HCT116 (cell line): ENCODE data around the gene PIAS3. TPM values are rescaled to one million over a fixed set of nuclear protein-coding genes. Genes with fewer than 3 reads are reported as not detected.
"Not testable (repeated sequence)": the region's sequence is repeated elsewhere in the genome, so short reads cannot be mapped to it uniquely, and the experiment has no call there.

Experiments used
- ATAC-seq: fragments of 200-7000 bp; cut with Tn5 transposase; 2 replicates; pipeline ENCODE4 v1.9.1; 2020; ENCODE audit warnings: mild to moderate bottlenecking, moderate library complexity
- BruUV-seq: library from RNA; stranded (reverse); fragments of 400-500 nt; replicated peaks from 2 replicates; lab custom pipeline; 2021; lab: Mats Ljungman, UMichigan
- CTCF ChIA-PET: fragments of 300-600 bp; sonication (Branson Sonifier 250); formaldehyde crosslinking; loops from one replicate; lab custom pipeline; 2021; ENCODE audit warnings: antibody characterized with exemption; lab: Charles Lee
- POLR2A ChIA-PET: fragments of 300-600, 350-600 bp; sonication (Branson Sonifier 250); formaldehyde crosslinking; loops from one replicate; lab custom pipeline; 2021; ENCODE audit warnings: antibody characterized with exemption; lab: Charles Lee
- RAD21 ChIA-PET, 2 experiments: fragments of 300-600 bp; sonication (Branson Sonifier 250); formaldehyde crosslinking; loops; one replicate each; lab custom pipeline; 2023; ENCODE audit warnings: low total read pairs in 2 of 2; ENCODE audit not compliant: uncharacterized antibody in 2 of 2, unreplicated experiment in 2 of 2, low non-redundant PET in 1 of 2; lab: Charles Lee
- DNase-seq: peaks from one replicate; pipeline ENCODE4 v3.0.0-alpha.2; 2010; ENCODE audit warnings: low read depth, low spot score
- H2AFZ ChIP-seq: fragments of 200-600 bp; shearing (Covaris generic), sonication (generic); 2 replicates; pipeline ENCODE4 v1.6.1; 2017; ENCODE audit warnings: low read depth, mixed run types, mixed read lengths, antibody characterized with exemption, low read length; ENCODE audit not compliant: poor library complexity, severe bottlenecking
- H3K27ac ChIP-seq: 2 replicates; pipeline ENCODE4 v1.5.1; 2012; ENCODE audit warnings: low read depth, low read length
- H3K27me3 ChIP-seq: fragments of 200-600 bp; sonication (generic); 2 replicates; pipeline ENCODE4 v1.6.1; 2016; ENCODE audit warnings: mixed run types, low read length, mixed read lengths; ENCODE audit not compliant: insufficient read depth
- H3K36me3 ChIP-seq, 2 experiments: fragments of 200-500 bp in 1 of 2; fragments of 200-600 bp in 1 of 2; sonication (Bioruptor generic) in 1 of 2; sonication (generic) in 1 of 2; 2 replicates each; pipeline versions ENCODE4 v1.5.1 to v1.6.1; 2014 to 2016; ENCODE audit warnings: low read length in 2 of 2, inconsistent platforms in 1 of 2, mixed read lengths in 1 of 2, mixed run types in 1 of 2; ENCODE audit not compliant: insufficient read depth in 2 of 2, control insufficient read depth in 1 of 2
- H3K4me1 ChIP-seq, 2 experiments: fragments of 200-600 bp in 1 of 2; sonication (generic) in 1 of 2; 2 replicates each; pipeline versions ENCODE4 v1.5.1 to v1.6.1; 2012 to 2017; ENCODE audit warnings: low read length in 2 of 2, inconsistent platforms in 1 of 2, mild to moderate bottlenecking in 1 of 2, mixed read lengths in 1 of 2, mixed run types in 1 of 2, moderate library complexity in 1 of 2; ENCODE audit not compliant: insufficient read depth in 2 of 2, control insufficient read depth in 1 of 2
- H3K4me2 ChIP-seq: fragments of 200-600 bp; sonication (generic); 2 replicates; pipeline ENCODE4 v1.6.1; 2017; ENCODE audit warnings: mixed run types, low read length, mixed read lengths
- H3K4me3 ChIP-seq, 2 experiments: fragments of 200-600 bp in 1 of 2; sonication (generic) in 1 of 2; replicated peaks in 1 of 2; 2 replicates each; pipeline ENCODE4 v1.5.1; 2011 to 2016; ENCODE audit warnings: low read length in 2 of 2, control low read depth in 1 of 2, low read depth in 1 of 2, mild to moderate bottlenecking in 1 of 2, mixed read lengths in 1 of 2, mixed run types in 1 of 2
- H3K79me2 ChIP-seq: fragments of 200-600 bp; sonication (generic); 2 replicates; pipeline ENCODE4 v1.6.1; 2017; ENCODE audit warnings: mild to moderate bottlenecking, mixed run types, low read length, moderate library complexity, mixed read lengths; ENCODE audit not compliant: insufficient read depth
- H3K9ac ChIP-seq: fragments of 200-600 bp; sonication (generic); 2 replicates; pipeline ENCODE4 v1.6.1; 2016; ENCODE audit warnings: low read length, mixed read lengths
- H3K9me2 ChIP-seq: fragments of 200-600 bp; sonication (generic), shearing (Covaris generic); 2 replicates; pipeline ENCODE4 v1.6.1; 2017; ENCODE audit warnings: mixed run types, mild to moderate bottlenecking, moderate library complexity; ENCODE audit not compliant: insufficient read depth
- H3K9me3 ChIP-seq, 2 experiments: fragments of 200-500 bp in 1 of 2; fragments of 200-600 bp in 1 of 2; sonication (Bioruptor generic) in 1 of 2; sonication (generic) in 1 of 2; 2 replicates each; pipeline ENCODE4 v1.6.1; 2014 to 2017; ENCODE audit warnings: low read length in 2 of 2, mixed read lengths in 2 of 2, inconsistent platforms in 1 of 2, low read depth in 1 of 2, mild to moderate bottlenecking in 1 of 2, mixed run types in 1 of 2, moderate library complexity in 1 of 2; ENCODE audit not compliant: control insufficient read depth in 1 of 2, insufficient read depth in 1 of 2
- H4K20me1 ChIP-seq: fragments of 200-600 bp; sonication (generic), shearing (Covaris generic); 2 replicates; pipeline ENCODE4 v1.6.1; 2017; ENCODE audit warnings: mixed run types, mild to moderate bottlenecking, moderate library complexity; ENCODE audit not compliant: insufficient read depth
- intact Hi-C: fragments of 100-400 bp; cut with micrococcal nuclease; formaldehyde crosslinking; loops from 2 replicates; pipeline ENCODE4 v1.10.0; 2022
- total RNA-seq: library from RNA; stranded (reverse); gene quantifications from one replicate; pipeline ENCODE4 v1.2.1, GENCODE V29; 2021; ENCODE audit not compliant: unreplicated experiment

The PIAS3 gene
- total RNA-seq, 1 experiment from 2014 or later: 31.2 TPM

DNA sequence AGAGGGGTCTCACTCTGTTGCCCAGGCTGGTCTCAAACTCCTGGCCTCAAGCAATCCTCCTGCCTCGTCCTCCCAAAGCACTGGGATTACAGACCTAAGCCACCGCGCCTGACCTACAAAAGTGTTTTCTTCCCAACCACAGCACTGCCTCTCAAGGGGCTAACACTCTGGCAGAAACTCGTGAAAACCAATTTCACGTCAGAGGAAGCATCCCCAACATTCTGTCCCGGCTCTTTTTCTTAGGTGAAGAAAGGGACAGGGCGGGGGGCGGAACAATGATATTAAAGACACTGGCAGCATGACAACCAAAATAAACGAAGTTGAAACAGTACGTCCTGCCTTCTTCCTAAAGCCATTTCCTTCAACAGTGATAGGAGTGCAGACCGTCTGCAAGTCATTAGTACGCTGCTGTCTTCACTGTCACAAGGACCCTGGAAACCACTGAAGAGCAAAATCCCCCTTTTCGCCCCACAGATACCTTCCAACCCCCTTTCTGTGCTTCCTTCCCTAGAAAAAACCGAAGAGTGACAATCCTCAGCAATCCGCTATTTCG, 36.0 kb downstream of the PIAS3 start:
- POLR2A ChIA-PET, H3K4me3 ChIP-seq, CTCF ChIA-PET, DNase-seq, H2AFZ ChIP-seq, ATAC-seq, H3K27ac ChIP-seq, H4K20me1 ChIP-seq, BruUV-seq, H3K27me3 ChIP-seq, H3K9me2 ChIP-seq, H3K9me3 ChIP-seq, RAD21 ChIA-PET, H3K9ac ChIP-seq: not testable (repeated sequence)
- intact Hi-C loops: loop anchor here (5.0 kb wide), 1 partner anchor 41 kb away; no protein-coding TSS in a partner anchor
- H3K4me2 ChIP-seq: 0 out of 2 replicates have a peak overlapping the region, but pooled peaks have one; percentile 28
- peaks cover 36% of the 10 kb centered on the region for H3K79me2 ChIP-seq
- peaks cover 15 to 18% of the 10 kb centered on the region in 2 experiments; a peak in 3 of 4 replicates for H3K36me3 ChIP-seq
- H3K4me1 ChIP-seq: peaks cover 7 to 15% of the 10 kb centered on the region in 2 experiments; a peak in 3 of 4 replicates

- H2AFZ ChIP-seq, H3K9me3 ChIP-seq, H3K9me2 ChIP-seq, H3K36me3 ChIP-seq, POLR2A ChIA-PET, H3K4me3 ChIP-seq, H3K27me3 ChIP-seq, RAD21 ChIA-PET, H3K79me2 ChIP-seq, BruUV-seq, H3K9ac ChIP-seq, DNase-seq, intact Hi-C loops, H4K20me1 ChIP-seq, CTCF ChIA-PET: not testable (repeated sequence)
- Histone ChIP-seq H3K4me2 (peak overlapping the region; percentile 63), H3K27ac (peak overlapping the region; percentile 45; the same call in 1 of the 2 replicates), H3K4me1 (peaks cover 5 to 13% of the 10 kb centered on the region in 2 experiments; a peak in 3 of 4 replicates)
- peak; percentile 72 for ATAC-seq
Measured at GRCh38 chr1:145818095-145818494, 40.8 kb downstream of the PIAS3 start.

- Histone ChIP-seq H3K4me2 (peak overlapping the region; percentile 49), H3K27ac (peak overlapping the region; percentile 45; the same call in 1 of the 2 replicates), H3K4me3 (peak overlapping the region in 1 of 2 experiments; percentile 20; a peak in 1 of 4 replicates), H3K79me2 (peaks cover 11% of the 10 kb centered on the region)
- H3K9ac ChIP-seq, H3K9me2 ChIP-seq, DNase-seq, H2AFZ ChIP-seq, BruUV-seq, H3K36me3 ChIP-seq, RAD21 ChIA-PET, H3K4me1 ChIP-seq, H3K9me3 ChIP-seq, POLR2A ChIA-PET, H4K20me1 ChIP-seq, intact Hi-C loops, H3K27me3 ChIP-seq, CTCF ChIA-PET: not testable (repeated sequence)
- ATAC-seq: peak; percentile 78
Measured at GRCh38 chr1:145812977-145813810, 45.7 kb downstream of the PIAS3 start.
